ENCODE measurements around the gene FUOM. TPM values are rescaled to one million over a fixed set of nuclear protein-coding genes. Genes with fewer than 3 reads are reported as not detected.

Gene FUOM
- total RNA-seq, 1 experiment from 2014 or later = 31.3 TPM

- ChIA-PET CTCF (interaction anchor here (0.7 to 4.1 kb wide), 5 partner anchors 9 to 66 kb away, joined by 3 to 25 read pairs (median 11); partner anchors contain the start of gene MTG1), POLR2A (no interaction called here)
- Mint-ChIP-seq H3K36me3 (no peaks in the 10 kb centered on the region), H3K27me3 (ENCODE audit: low read depth) (peaks cover 79% of the 10 kb centered on the region), H3K9me3 (peaks cover 7% of the 10 kb centered on the region), H3K4me1 (peaks cover 14% of the 10 kb centered on the region), H3K4me3 (no peak overlapping the region), H3K27ac (no peak overlapping the region)
- DNase-seq (ENCODE audit: low spot score) (no peak), ATAC-seq (no peak)
- TF ChIP-seq MYBL2 (CRISPR knock-in tag; IDR thresholded peaks at IDR 0.05) = no peak
- TF ChIP-seq CREM (CRISPR knock-in tag; IDR thresholded peaks at IDR 0.05) = no peak
These were observed 30.0 kb downstream of the FUOM start for GRCh38 chr10:133327651-133328357.

- H3K27me3 Mint-ChIP-seq (ENCODE audit: low read depth) = peaks cover 76% of the 10 kb centered on the region
- ATAC-seq = no peak
- H3K4me3 Mint-ChIP-seq = no peak overlapping the region
- no peak for DNase-seq (ENCODE audit: low spot score)
- no peaks in the 10 kb centered on the region for H3K36me3 Mint-ChIP-seq
- ChIA-PET POLR2A (no interaction called here), CTCF (interaction anchor here (0.7 to 4.1 kb wide), 4 partner anchors 8 to 34 kb away, joined by 3 to 25 read pairs (median 13); no protein-coding TSS in a partner anchor)
- TF ChIP-seq SMAD3 (CRISPR knock-in tag; IDR thresholded peaks at IDR 0.05; ENCODE audit: borderline replicate concordance) = no peak
- no peak for TF ChIP-seq IRF2 (CRISPR knock-in tag; IDR thresholded peaks at IDR 0.05; ENCODE audit: borderline replicate concordance, low read depth)
- TF ChIP-seq OVOL2 (CRISPR knock-in tag; IDR thresholded peaks at IDR 0.05; ENCODE audit: borderline replicate concordance) = no peak
- TF ChIP-seq ATF3 (CRISPR knock-in tag; conservative IDR thresholded peaks at IDR 0.05) = no peak
- no peak for TF ChIP-seq ZNF671 (CRISPR knock-in tag; IDR thresholded peaks at IDR 0.05)
- TF ChIP-seq ZNF396 (CRISPR knock-in tag; IDR thresholded peaks at IDR 0.05; ENCODE audit: borderline replicate concordance) = no peak
- TF ChIP-seq PREB (CRISPR knock-in tag; IDR thresholded peaks at IDR 0.05; ENCODE audit: borderline replicate concordance) = no peak
- TF ChIP-seq ZNF425 (CRISPR knock-in tag; conservative IDR thresholded peaks at IDR 0.05) = no peak
- no peak for TF ChIP-seq ZBTB43 (CRISPR knock-in tag; IDR thresholded peaks at IDR 0.05)
- no peak for TF ChIP-seq FOXJ3 (CRISPR knock-in tag; IDR thresholded peaks at IDR 0.05; ENCODE audit: borderline replicate concordance)
- TF ChIP-seq ZNF138 (CRISPR knock-in tag; conservative IDR thresholded peaks at IDR 0.05) = no peak
- no peak for TF ChIP-seq EMX1 (CRISPR knock-in tag; IDR thresholded peaks at IDR 0.05)
- peaks cover 3% of the 10 kb centered on the region; the same call in 1 of the 2 replicates for H3K9me3 Mint-ChIP-seq
- peaks cover 14% of the 10 kb centered on the region for H3K4me1 Mint-ChIP-seq
- no peak overlapping the region for H3K27ac Mint-ChIP-seq
These were observed 30.8 kb downstream of the FUOM start for GRCh38 chr10:133326745-133327650.

GRCh38 chr10:133326223-133326551, 31.6 kb downstream of the FUOM start:
- TF ChIP-seq ZNF317 (CRISPR knock-in tag; IDR thresholded peaks at IDR 0.05; ENCODE audit: borderline replicate concordance, low read depth) = no peak
- no peak for TF ChIP-seq ZBTB43 (CRISPR knock-in tag; IDR thresholded peaks at IDR 0.05)
- no peak for TF ChIP-seq PREB (CRISPR knock-in tag; IDR thresholded peaks at IDR 0.05; ENCODE audit: borderline replicate concordance)
- TF ChIP-seq ZNF423 (CRISPR knock-in tag; IDR thresholded peaks at IDR 0.05) = no peak
- no peak for TF ChIP-seq ERG (CRISPR knock-in tag; IDR thresholded peaks at IDR 0.05)
- TF ChIP-seq FOXP1 (CRISPR knock-in tag; IDR thresholded peaks at IDR 0.05; ENCODE audit: borderline replicate concordance) = no peak
- TF ChIP-seq NR3C1 (CRISPR knock-in tag; conservative IDR thresholded peaks at IDR 0.05; ENCODE audit: low read depth) = no peak
- TF ChIP-seq ZNF396 (CRISPR knock-in tag; IDR thresholded peaks at IDR 0.05; ENCODE audit: borderline replicate concordance) = no peak
- DNase-seq (ENCODE audit: low spot score) = peak; percentile 18
- ChIA-PET POLR2A (no interaction called here), CTCF (no interaction called here)
- H3K4me1 Mint-ChIP-seq = peaks cover 14% of the 10 kb centered on the region
- H3K9me3 Mint-ChIP-seq = peaks cover 3% of the 10 kb centered on the region; the same call in 1 of the 2 replicates
- no peaks in the 10 kb centered on the region for H3K36me3 Mint-ChIP-seq
- no peak overlapping the region for H3K27ac Mint-ChIP-seq
- H3K27me3 Mint-ChIP-seq (ENCODE audit: low read depth) = peaks cover 68% of the 10 kb centered on the region
- H3K4me3 Mint-ChIP-seq = peak overlapping the region; percentile 66
- ATAC-seq = no peak

All from WTC11 (cell line).